ENCODE results near the gene BDH2. TPM values are rescaled to one million over a fixed set of nuclear protein-coding genes. Genes with fewer than 3 reads are reported as not detected.

BDH2 gene
- total RNA-seq, 1 experiment from 2014 or later: 17.6 TPM

- no TSS peak for BruUV-seq (replicated peaks)
- no peaks in the 10 kb centered on the region for H3K4me1 Mint-ChIP-seq (ENCODE audit: insufficient read depth, unreplicated experiment)
- ChIA-PET CTCF (interaction anchor here (0.7 to 1.3 kb wide), 3 partner anchors 17 to 212 kb away, joined by 3 to 5 read pairs (median 4); no protein-coding TSS in a partner anchor), POLR2A (no interaction called here)
- intact Hi-C loops (cut with micrococcal nuclease): no loop called here
- no peak for TF ChIP-seq CTCF (IDR thresholded peaks at IDR 0.05; ENCODE audit: unreplicated experiment)
- no peaks in the 10 kb centered on the region for H3K9me3 Mint-ChIP-seq (ENCODE audit: unreplicated experiment)
- no peak for DNase-seq (ENCODE audit: unreplicated experiment)
- no peak overlapping the region for H3K4me3 Mint-ChIP-seq (ENCODE audit: unreplicated experiment)
- no peaks in the 10 kb centered on the region for H3K27me3 Mint-ChIP-seq (ENCODE audit: insufficient read depth, unreplicated experiment)
- peaks cover 19% of the 10 kb centered on the region for H3K36me3 Mint-ChIP-seq (ENCODE audit: insufficient read depth, unreplicated experiment)
- no peak overlapping the region for H3K27ac Mint-ChIP-seq (ENCODE audit: low read depth, unreplicated experiment)
Measured at GRCh38 chr4:103036169-103036568, 63.5 kb downstream of the BDH2 start.

GRCh38 chr4:103032574-103032973, 67.1 kb downstream of the BDH2 start:
- H3K27ac Mint-ChIP-seq (ENCODE audit: low read depth, unreplicated experiment): no peak overlapping the region
- no peak overlapping the region for H3K4me3 Mint-ChIP-seq (ENCODE audit: unreplicated experiment)
- no peaks in the 10 kb centered on the region for H3K9me3 Mint-ChIP-seq (ENCODE audit: unreplicated experiment)
- DNase-seq (ENCODE audit: unreplicated experiment): peak; percentile 62
- no peaks in the 10 kb centered on the region for H3K27me3 Mint-ChIP-seq (ENCODE audit: insufficient read depth, unreplicated experiment)
- BruUV-seq (replicated peaks): no TSS peak
- peak; percentile 32 for TF ChIP-seq CTCF (IDR thresholded peaks at IDR 0.05; ENCODE audit: unreplicated experiment)
- H3K4me1 Mint-ChIP-seq (ENCODE audit: insufficient read depth, unreplicated experiment): no peaks in the 10 kb centered on the region
- POLR2A ChIA-PET: interaction anchor here (0.6 to 1.4 kb wide), 3 partner anchors 13 to 205 kb away, joined by 3 read pairs; partner anchors contain the start of genes SLC9B1, SLC9B2 and UBE2D3
- intact Hi-C loops (cut with micrococcal nuclease): no loop called here
- CTCF ChIA-PET: interaction anchor here (0.6 to 1.5 kb wide), 15 partner anchors 11 to 617 kb away, joined by 3 to 5 read pairs (median 3); no protein-coding TSS in a partner anchor
- H3K36me3 Mint-ChIP-seq (ENCODE audit: insufficient read depth, unreplicated experiment): peaks cover 29% of the 10 kb centered on the region

- H3K27ac Mint-ChIP-seq (ENCODE audit: low read depth, unreplicated experiment): no peak overlapping the region
- ChIA-PET POLR2A (interaction anchor here (2.1 kb wide), 1 partner anchor 11 kb away, joined by 9 read pairs; the partner anchor contains the start of gene SLC9B1), CTCF (no interaction called here)
- no peak for DNase-seq (ENCODE audit: unreplicated experiment)
- TF ChIP-seq CTCF (IDR thresholded peaks at IDR 0.05; ENCODE audit: unreplicated experiment): no peak
- no peaks in the 10 kb centered on the region for H3K27me3 Mint-ChIP-seq (ENCODE audit: insufficient read depth, unreplicated experiment)
- H3K4me1 Mint-ChIP-seq (ENCODE audit: insufficient read depth, unreplicated experiment): peaks cover 1% of the 10 kb centered on the region
- intact Hi-C loops (cut with micrococcal nuclease): no loop called here
- H3K36me3 Mint-ChIP-seq (ENCODE audit: insufficient read depth, unreplicated experiment): peaks cover 20% of the 10 kb centered on the region
- H3K4me3 Mint-ChIP-seq (ENCODE audit: unreplicated experiment): no peak overlapping the region
- BruUV-seq (replicated peaks): no TSS peak
- no peaks in the 10 kb centered on the region for H3K9me3 Mint-ChIP-seq (ENCODE audit: unreplicated experiment)
Measured at GRCh38 chr4:103030791-103031190, 68.8 kb downstream of the BDH2 start.

GRCh38 chr4:103029300-103029699, 70.3 kb downstream of the BDH2 start:
- Mint-ChIP-seq H3K36me3 (ENCODE audit: insufficient read depth, unreplicated experiment) (peaks cover 10% of the 10 kb centered on the region), H3K27ac (ENCODE audit: low read depth, unreplicated experiment) (no peak overlapping the region), H3K9me3 (ENCODE audit: unreplicated experiment) (no peaks in the 10 kb centered on the region), H3K4me1 (ENCODE audit: insufficient read depth, unreplicated experiment) (peaks cover 5% of the 10 kb centered on the region), H3K4me3 (ENCODE audit: unreplicated experiment) (no peak overlapping the region), H3K27me3 (ENCODE audit: insufficient read depth, unreplicated experiment) (no peaks in the 10 kb centered on the region)
- POLR2A ChIA-PET: interaction anchor here (2.1 kb wide), 1 partner anchor 9 kb away, joined by 9 read pairs; the partner anchor contains the start of gene SLC9B1
- TF ChIP-seq CTCF (IDR thresholded peaks at IDR 0.05; ENCODE audit: unreplicated experiment): no peak
- CTCF ChIA-PET: interaction anchor here (1.0 to 2.5 kb wide), 4 partner anchors 9 to 409 kb away, joined by 3 to 8 read pairs (median 6); partner anchors contain the start of gene SLC9B1
- BruUV-seq (replicated peaks): no TSS peak
- intact Hi-C loops (cut with micrococcal nuclease): no loop called here
- no peak for DNase-seq (ENCODE audit: unreplicated experiment)

Other genes with a start within 250 kb of the BDH2 start
- gene CISD2, start 230.8 kb downstream of the BDH2 start, total RNA-seq (2022): 35.5 and 35.8 TPM in 2 replicates
- 0.77 and 0.86 TPM in 2 replicates for gene SLC9B1, start 80.1 kb downstream of the BDH2 start, total RNA-seq (2022)
- 27.7 and 28.7 TPM in 2 replicates for gene SLC9B2, start 23.1 kb downstream of the BDH2 start, total RNA-seq (2022)
- 25.2 and 32.4 TPM in 2 replicates for gene CENPE, start 98.5 kb upstream of the BDH2 start, total RNA-seq (2022)